HG02610 (cell line): ENCODE results near the gene ZGLP1.
"Not testable (repeated sequence)": the region's sequence is repeated elsewhere in the genome, so short reads cannot be mapped to it uniquely, and the experiment has no call there.

ENCODE experiments used
- ATAC-seq: cut with Tn5 transposase; IDR thresholded peaks from one replicate; pipeline ENCODE4 v1.9.1; 2021; ENCODE audit warnings: mild to moderate bottlenecking, moderate library complexity; ENCODE audit not compliant: unreplicated experiment

ZGLP1 gene

DNA sequence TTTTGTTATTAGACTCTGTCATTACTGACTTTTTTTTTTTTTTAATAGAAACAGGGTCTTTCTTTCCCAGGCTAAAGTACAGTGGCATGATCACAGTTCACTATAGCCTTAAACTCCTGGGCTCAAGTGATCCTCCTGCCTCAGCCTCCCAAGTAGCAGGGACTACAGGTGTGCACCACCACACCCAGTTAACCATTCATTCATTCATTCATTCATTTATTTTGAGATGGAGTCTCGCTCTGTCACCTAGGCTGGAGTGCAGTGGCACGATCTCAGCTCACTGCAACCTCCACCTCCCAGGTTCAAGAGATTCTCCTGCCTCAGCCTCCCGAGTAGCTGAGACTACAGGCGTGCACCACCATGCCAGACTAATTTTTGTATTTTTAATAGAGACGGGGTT, 27.6 kb downstream of the ZGLP1 start:
- ATAC-seq = not testable (repeated sequence)

DNA sequence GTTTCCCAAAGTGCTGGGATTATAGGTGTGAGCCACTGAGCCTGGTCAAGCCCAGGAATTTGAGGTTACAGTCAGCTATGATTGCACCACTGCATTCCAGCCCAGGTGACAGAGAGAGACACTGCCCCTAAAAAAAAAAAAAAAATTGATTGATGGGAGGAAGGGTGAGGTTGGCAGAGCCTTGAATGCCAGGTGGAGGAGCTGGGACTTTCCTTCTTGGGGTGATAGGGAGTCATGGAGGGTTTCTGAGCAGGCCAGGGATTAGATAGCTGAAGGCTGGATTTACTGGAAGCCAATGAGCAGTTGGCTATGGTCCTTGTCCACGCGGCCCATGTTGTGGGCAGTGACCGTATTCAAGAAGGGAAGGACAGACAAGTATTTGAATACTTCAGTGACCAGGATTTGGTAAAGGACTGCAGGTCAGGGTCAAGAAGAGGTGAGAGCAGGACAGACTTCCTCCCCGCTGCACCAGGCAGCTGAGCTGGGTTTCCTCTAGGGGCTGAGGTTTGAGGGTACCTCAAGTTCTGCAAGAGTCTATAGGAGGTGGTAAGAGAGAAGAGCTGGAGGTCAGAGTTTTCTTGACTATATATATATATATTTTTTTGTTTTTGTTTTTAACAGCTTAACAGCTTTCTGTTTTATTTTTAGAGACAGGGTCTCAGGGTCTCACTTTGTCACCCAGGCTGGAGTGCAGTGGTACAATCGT, 29.7 kb downstream of the ZGLP1 start:
- no peak for ATAC-seq

DNA sequence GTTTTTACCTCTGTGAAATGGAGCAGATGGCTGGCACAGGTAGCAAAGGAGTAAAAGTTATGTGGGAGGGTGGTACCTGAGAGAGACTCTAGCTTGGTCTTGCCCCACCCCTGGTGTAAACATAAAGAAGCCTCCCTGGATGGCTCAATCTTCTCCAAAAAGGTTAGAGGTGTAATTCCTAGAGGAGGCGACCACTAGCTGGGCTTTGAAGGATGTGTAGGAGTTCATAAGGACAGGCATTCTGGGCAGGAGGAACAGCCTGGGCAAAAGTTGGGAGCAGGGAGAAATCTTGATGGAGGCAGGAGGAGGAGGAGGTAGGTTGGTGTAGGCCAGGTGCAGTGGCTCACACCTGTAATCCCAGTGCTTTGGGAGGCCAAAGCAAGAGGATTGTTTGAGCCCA, 30.7 kb downstream of the ZGLP1 start:
- no peak for ATAC-seq

DNA sequence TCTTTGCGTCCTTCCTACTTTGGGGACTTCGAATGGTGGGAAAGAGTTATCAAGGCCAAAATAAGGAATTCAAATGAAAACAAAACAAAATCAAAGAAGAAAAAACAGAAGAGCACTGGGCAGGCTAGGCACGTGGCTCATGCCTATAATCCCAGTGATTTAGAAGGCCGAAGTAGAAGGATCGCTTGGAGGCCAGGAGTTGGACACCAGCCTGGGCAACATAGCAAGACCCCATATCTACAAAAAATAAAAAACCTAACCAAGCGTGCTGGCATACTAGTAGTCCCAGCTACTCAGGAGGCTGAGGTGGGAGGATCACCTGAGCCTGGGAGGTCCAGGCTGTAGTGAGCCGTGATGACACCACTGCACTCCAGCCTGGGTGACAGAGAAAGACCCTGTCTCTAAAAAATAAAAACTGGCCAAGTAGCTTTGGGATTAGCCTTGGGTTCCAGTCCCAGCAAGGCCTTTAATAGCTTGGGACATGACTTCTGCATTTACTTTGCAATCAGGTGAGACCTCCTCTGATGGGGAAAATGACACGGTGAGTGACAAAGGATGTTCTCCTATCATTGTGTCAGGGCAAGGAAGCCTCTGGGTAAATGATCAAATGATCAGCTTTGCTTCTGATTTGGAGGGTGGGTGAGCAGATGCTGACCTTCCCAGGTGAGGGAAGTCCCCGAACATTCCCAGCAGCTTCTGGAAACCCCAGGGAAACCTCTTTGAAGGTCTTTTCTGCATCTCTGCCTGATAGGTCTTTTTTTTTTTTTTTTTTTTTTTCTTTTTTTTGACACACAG, 31.6 kb downstream of the ZGLP1 start:
- no peak for ATAC-seq

DNA sequence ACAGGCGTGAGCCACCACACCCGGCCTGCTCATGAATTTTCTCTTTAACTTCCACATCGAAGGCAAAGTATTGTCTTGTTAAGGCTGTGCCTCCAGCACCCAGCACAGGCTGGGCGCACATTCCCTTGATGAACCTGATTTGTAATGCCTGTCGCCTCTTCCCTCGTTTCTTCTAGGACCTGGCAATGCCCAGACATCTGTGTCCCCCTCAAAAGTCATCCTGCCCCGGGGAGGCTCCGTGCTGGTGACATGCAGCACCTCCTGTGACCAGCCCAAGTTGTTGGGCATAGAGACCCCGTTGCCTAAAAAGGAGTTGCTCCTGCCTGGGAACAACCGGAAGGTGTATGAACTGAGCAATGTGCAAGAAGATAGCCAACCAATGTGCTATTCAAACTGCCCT, 35.0 kb downstream of the ZGLP1 start:
- no peak for ATAC-seq

DNA sequence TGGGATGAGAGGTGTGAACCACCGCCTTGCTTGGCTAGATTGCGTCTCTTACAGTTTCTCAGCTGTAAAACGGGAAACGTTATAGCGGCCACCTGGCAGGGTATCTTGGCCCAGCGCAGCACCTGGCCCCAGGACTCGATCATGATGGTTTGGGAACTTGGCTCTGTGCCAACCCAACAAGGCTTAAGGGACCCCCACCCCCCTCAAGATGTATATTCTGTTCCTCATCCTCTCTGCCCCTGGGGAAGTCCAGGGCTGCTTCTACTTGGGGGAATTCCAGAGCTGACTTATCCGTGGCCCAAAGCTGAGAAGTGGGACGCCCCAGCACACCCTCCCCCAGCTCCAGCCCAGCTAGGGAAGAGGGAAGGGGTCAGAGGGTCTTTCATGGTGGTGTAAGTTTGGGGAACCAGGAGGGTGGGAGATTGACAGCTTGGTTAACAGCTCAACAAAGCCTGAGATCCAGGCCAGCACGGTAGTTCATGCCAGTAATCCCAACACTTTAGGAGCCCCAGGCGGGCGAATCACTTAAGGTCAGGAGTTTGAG, 38.0 kb downstream of the ZGLP1 start:
- peak; percentile 22 for ATAC-seq

DNA sequence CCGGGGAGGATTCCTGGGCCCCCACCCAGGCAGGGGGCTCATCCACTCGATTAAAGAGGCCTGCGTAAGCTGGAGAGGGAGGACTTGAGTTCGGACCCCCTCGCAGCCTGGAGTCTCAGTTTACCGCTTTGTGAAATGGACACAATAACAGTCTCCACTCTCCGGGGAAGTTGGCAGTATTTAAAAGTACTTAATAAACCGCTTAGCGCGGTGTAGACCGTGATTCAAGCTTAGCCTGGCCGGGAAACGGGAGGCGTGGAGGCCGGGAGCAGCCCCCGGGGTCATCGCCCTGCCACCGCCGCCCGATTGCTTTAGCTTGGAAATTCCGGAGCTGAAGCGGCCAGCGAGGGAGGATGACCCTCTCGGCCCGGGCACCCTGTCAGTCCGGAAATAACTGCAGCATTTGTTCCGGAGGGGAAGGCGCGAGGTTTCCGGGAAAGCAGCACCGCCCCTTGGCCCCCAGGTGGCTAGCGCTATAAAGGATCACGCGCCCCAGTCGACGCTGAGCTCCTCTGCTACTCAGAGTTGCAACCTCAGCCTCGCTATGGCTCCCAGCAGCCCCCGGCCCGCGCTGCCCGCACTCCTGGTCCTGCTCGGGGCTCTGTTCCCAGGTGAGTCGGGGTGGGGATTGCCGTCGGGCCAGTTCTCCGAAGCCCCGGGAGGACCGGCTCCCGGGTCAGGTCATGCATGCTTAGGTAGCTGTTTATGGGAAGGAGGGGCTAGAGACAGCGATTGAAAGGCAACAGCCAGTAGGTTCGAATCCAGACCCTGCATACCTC, 38.8 kb downstream of the ZGLP1 start, which contains the start of gene ICAM1:
ICAM1 (plus strand) TSS at position 505 of the 779 bp plus-strand sequence; CDS start at position 545, 40 bp downstream.
- ATAC-seq = peak; percentile 41

DNA sequence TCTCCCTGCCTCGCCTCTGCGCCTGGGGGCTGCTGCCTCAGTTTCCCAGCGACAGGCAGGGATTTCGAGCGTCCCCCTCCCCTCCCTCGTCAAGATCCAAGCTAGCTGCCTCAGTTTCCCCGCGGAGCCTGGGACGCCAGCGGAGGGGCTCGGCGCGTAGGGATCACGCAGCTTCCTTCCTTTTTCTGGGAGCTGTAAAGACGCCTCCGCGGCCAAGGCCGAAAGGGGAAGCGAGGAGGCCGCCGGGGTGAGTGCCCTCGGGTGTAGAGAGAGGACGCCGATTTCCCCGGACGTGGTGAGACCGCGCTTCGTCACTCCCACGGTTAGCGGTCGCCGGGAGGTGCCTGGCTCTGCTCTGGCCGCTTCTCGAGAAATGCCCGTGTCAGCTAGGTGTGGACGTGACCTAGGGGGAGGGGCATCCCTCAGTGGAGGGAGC, 39.4 kb downstream of the ZGLP1 start:
- peak; percentile 35 for ATAC-seq

DNA sequence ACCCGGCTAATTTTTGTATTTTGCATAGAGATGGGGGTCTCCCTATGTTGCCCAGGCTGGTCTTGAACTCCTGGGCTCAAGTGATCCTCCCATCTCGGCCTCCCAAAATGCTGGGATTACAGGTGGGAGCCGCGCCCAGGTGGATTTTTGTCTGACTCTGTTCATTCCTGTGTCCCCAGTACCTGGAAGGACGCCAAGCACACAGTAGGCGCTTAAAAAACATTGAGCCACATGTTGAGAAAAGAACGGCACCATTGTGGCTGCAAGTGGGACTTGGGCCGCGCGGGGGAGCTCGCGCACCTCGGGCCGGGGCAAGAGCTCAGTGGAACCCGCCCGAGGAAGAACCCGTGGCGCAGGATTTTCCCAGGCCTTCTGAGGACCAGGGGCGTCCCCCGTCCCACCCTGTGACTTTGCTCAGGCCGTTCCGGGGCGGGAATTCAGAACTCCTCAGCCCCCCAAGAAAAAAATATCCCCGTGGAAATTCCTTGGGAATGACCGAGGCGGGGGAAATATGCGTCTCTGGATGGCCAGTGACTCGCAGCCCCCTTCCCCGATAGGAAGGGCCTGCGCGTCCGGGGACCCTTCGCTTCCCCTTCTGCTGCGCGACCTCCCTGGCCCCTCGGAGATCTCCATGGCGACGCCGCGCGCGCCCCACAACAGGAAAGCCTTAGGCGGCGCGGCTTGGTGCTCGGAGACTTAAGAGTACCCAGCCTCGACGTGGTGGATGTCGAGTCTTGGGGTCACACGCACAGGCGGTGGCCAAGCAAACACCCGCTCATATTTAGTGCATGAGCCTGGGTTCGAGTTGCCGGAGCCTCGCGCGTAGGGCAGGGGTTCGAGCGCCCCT, 40.1 kb downstream of the ZGLP1 start:
- peak; percentile 39 for ATAC-seq

DNA sequence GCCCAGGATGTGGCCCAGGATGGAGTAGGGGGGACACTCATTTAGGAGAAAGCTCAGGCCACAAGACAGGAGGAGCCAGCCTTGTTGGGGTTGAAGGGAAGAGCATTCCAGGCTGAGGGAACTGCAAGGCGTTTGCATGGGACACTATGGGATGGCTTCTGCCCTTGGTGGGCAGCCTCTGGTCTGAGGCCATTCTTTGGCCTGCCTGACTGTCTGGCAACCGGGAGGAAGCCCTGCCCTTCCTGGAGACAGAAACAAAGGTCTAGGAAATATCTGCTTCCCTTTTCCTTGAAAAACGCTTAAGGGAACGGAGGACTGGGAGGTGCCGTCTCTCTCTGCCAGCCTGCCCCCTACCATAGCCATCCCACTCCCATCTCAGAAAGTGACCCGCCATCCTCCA, 41.5 kb downstream of the ZGLP1 start:
- no peak for ATAC-seq

DNA sequence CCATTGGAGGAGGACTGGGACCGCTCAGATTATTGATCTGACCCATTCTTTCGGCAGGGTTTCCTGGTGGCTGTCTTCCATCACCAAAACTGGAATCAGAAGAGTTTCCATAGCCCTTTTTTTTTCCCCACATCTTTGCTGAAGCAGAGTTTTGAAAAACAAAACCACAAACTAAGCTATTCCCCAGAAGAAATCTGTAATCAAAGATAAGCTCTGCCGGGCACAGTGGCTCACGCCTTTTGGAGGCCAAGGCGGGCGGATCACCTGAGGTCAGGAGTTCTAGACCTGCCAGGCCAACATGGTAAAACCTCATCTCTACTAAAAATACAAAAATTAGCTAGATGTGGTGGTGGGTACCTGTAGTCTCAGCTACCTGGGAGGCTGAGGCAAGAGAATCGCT, 42.9 kb downstream of the ZGLP1 start:
- no peak for ATAC-seq

DNA sequence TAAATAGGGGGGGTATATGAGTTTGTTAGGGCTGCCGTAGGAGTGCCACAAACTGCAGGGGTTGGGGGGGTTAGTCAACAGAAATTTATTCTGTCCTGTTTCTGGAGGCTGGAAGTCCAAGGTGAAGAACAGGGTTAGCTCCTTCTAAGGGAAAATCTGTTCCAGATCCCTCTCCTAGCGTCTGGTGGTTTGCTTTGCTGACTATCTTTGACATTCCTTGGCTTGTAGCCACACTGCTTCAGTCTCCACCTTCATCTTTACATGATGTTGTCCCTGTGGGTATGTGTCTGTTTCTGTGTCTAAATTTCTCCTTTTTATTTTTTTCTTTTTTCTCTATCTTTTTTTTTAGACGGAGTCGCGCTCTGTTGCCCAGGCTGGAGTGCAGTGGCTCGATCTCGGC, 46.8 kb downstream of the ZGLP1 start:
- ATAC-seq = no peak

DNA sequence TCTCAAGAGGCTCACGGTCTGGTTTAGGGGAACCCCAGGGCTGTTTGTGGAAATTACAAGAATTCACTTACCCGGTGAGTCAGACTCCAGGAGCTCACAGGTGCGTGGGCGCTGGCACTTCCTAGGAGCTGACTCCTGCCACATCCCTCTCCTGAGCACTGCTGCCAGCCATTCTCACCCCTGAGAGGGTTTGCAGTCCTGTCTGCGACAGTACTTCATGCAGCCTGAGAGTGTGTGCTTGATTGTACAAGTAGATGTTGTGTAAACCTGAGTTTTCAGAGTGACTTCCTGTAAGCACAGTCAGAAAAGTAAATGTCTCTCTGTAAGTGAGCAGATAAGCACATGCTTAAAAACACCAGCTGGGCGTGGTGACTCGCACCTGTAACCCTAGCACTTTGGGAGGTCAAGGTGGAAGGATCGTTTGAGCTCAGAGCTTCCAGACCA, 49.5 kb downstream of the ZGLP1 start:
- ATAC-seq = no peak

DNA sequence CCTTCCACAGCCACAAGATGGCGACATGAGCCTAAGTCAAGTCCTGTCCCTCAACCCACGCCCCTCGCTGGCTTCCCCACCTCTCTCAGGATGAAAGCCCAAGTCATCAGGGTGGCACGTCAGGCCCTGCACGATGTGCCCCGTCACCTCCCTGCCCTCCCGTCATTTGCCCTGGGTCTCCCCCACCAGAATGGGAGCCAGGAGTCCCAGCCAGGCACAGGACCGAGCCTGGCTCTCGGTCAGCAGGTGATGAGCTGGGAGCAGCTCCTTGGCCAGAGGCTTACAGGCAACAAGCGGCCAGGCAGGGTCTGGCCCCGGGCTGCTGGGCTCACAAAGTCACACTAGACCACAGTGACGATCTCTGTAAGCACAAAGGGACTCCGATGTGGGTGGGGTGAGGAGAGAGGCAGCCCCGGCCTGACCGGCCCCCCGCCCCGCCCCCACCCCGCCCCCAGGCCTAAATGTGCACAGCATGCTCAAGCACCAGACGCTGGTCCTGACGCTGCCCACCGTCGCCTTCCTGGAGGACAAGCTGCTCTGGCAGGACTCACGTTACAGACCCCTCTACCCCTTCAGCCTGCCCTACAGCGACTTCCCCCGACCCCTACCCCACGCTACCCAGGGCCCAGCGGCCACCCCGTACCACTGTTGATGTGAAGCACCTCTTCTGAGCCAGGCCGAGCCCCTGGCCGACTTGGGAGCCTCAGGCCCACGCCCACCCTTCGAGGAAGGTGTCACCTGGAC, 50.3 kb downstream of the ZGLP1 start:
- no peak for ATAC-seq

DNA sequence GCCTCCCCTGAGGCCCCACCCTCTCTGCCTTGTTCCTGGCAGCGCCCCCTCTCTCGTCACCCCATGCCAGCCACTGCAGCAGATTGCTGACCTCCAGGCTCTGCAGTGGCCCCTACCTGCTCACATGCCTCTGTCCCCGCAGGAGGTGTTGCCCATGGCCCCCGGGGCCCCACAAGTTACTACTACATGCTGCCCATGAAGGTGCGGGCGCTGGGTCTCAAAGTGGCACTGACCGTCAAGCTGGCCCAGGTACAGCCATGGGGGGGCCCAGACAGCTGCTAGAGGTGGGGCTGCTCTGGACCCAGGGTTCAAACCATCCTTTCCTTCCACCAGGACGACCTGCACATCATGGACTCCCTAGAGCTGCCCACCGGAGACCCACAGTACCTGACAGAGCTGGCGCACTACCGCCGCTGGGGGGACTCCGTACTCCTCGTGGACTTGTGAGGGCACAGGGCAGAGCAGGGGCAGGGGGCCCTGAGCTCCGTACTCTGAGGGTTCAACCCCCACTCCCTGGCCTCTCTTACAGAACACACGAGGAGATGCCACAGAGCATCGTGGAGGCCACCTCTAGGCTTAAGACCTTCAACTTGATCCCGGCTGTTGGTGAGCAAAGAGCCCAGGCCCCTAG, 51.4 kb downstream of the ZGLP1 start:
- ATAC-seq = no peak

DNA sequence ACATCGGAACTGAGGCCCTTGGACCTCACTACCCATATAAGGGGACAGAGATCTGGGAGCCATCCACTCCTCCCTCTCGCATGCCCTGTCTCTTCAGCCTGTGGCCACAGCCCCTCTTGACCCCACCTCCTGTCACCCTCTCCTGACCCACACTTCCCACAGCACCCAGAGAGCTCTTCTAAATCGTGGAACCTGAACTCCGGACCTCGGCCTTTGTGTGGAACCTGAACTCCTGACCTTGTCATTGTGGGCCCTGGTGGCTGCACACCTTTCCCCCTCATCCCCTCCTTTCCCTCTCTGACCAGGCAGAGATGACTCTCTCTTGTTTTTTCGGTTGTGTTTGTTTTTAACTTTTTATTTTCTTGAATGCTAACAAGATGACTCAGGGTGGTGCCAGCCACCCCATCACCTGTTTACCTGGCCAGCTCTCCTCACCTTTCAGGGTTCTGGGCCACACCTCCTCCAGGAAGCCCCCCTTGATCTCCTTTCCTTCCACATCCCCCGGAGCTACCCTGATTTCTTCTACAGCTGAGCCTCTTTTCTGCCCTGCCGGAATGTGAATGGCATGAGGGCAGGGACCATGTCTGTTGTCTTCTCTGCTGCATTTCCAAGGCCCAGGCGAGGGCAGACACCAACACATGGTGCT, 52.5 kb downstream of the ZGLP1 start:
- ATAC-seq = no peak

DNA sequence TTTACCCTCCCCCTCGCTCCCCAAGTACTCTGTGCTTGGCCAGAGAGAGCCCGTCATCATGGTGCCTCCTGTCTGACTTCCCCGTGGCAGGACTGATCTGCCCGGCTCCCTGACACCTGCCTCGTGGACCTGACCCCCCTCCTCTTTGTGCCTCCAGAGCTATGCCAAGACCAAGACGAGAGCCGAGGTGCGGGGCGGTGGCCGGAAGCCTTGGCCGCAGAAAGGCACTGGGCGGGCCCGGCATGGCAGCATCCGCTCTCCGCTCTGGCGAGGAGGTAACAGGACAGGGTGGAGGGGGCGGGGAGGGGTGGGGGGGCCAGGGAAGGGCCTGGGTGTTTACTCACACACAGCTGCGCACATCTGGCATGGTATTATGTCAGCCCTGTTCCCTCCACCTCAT, 53.1 kb downstream of the ZGLP1 start:
- no peak for ATAC-seq

DNA sequence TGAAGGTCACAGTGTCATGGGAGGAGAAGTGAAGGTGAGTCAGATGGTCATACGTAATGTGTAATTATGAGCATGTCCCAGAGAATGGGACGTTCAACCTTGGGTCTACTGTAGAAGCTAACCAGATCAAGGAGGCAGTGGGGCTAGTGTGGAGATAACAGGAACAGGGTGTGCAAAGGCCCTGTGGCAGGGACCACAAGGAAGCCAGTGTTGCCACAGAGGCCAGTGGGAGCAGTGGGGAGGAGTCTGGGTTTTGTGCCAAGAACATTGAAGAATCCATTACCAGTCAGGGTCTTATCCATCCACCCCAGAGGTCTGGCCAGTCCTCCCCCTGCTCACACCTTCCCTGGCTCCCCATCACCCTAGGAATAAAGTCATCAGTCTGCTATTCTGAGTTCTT, 54.3 kb downstream of the ZGLP1 start:
- no peak for ATAC-seq
